ENCODE data around the gene SOCS4. TPM values are rescaled to one million over a fixed set of nuclear protein-coding genes. Genes with fewer than 3 reads are reported as not detected.

SOCS4 gene, protein sequence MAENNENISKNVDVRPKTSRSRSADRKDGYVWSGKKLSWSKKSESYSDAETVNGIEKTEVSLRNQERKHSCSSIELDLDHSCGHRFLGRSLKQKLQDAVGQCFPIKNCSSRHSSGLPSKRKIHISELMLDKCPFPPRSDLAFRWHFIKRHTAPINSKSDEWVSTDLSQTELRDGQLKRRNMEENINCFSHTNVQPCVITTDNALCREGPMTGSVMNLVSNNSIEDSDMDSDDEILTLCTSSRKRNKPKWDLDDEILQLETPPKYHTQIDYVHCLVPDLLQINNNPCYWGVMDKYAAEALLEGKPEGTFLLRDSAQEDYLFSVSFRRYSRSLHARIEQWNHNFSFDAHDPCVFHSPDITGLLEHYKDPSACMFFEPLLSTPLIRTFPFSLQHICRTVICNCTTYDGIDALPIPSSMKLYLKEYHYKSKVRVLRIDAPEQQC
- total RNA-seq: 20.1 and 21.8 TPM in 2 replicates
- long read RNA-seq, full-length matches to known transcripts: 9 of 14 reads
- long read RNA-seq, partial matches to known transcripts: 0 of 14 reads
- long read RNA-seq, other reads (novel, unspliced or antisense): 5 of 14 reads

GRCh38 chr14:55026793-55027561, at the start of gene SOCS4, which contains the start of gene WDHD1:
Gene SOCS4, plus strand, starts transcription at chr14:55027236. Its CDS starts 15,806 bp downstream, at chr14:55043042.
Gene WDHD1, minus strand, starts transcription at chr14:55027099. Its CDS starts 312 bp downstream, at chr14:55026787.
- Mint-ChIP-seq H3K9me3 (ENCODE audit: unreplicated experiment) (no peaks in the 10 kb centered on the region), H3K27ac (ENCODE audit: unreplicated experiment) (peak within 1 kb of the TSS; percentile 93), H3K4me3 (ENCODE audit: unreplicated experiment) (peak within 1 kb of the TSS; percentile 90), H3K36me3 (ENCODE audit: unreplicated experiment) (no peaks in the 10 kb centered on the region), H3K27me3 (ENCODE audit: unreplicated experiment) (no peaks in the 10 kb centered on the region), H3K4me1 (ENCODE audit: unreplicated experiment) (peaks cover 38% of the 10 kb centered on the region)
- peak; percentile 99 for DNase-seq (ENCODE audit: extremely low spot score, unreplicated experiment)
- no peak for TF ChIP-seq CTCF (IDR thresholded peaks at IDR 0.05)

DNA sequence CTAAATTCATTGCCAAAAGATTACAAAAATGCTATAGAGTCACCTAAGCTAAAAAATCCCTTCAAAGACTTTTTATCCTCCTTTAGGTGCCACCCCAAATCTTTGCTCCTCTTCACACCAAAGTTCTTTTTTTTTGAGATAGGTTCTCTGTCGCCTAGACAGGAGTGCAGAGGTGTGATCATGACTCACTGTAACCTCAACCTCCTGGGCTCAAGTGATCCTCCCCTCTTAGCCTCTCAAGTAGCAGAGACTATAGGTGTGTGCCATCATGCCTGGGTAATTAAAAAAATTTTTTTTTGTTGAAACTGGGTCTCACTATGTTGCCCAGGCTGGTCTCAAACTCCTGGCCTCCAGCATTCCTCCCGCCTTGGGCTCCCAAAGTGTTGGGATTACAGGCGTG, 48.0 kb upstream of the SOCS4 start:
- no peaks in the 10 kb centered on the region for H3K36me3 Mint-ChIP-seq (ENCODE audit: unreplicated experiment)
- no peak for TF ChIP-seq CTCF (IDR thresholded peaks at IDR 0.05)
- peaks cover 13% of the 10 kb centered on the region for H3K4me1 Mint-ChIP-seq (ENCODE audit: unreplicated experiment)
- no peak for DNase-seq (ENCODE audit: extremely low spot score, unreplicated experiment)
- no peak overlapping the region for H3K4me3 Mint-ChIP-seq (ENCODE audit: unreplicated experiment)
- H3K9me3 Mint-ChIP-seq (ENCODE audit: unreplicated experiment): no peaks in the 10 kb centered on the region
- no peak overlapping the region for H3K27ac Mint-ChIP-seq (ENCODE audit: unreplicated experiment)
- no peaks in the 10 kb centered on the region for H3K27me3 Mint-ChIP-seq (ENCODE audit: unreplicated experiment)

- Mint-ChIP-seq H3K4me1 (ENCODE audit: unreplicated experiment) (peaks cover 4% of the 10 kb centered on the region), H3K27ac (ENCODE audit: unreplicated experiment) (no peak overlapping the region), H3K27me3 (ENCODE audit: unreplicated experiment) (no peaks in the 10 kb centered on the region), H3K36me3 (ENCODE audit: unreplicated experiment) (peaks cover 2% of the 10 kb centered on the region), H3K9me3 (ENCODE audit: unreplicated experiment) (no peaks in the 10 kb centered on the region), H3K4me3 (ENCODE audit: unreplicated experiment) (no peak overlapping the region)
- DNase-seq (ENCODE audit: extremely low spot score, unreplicated experiment): no peak
- peak; percentile 49 for TF ChIP-seq CTCF (IDR thresholded peaks at IDR 0.05)
Measured at GRCh38 chr14:54981698-54982097, 45.3 kb upstream of the SOCS4 start.

DNA sequence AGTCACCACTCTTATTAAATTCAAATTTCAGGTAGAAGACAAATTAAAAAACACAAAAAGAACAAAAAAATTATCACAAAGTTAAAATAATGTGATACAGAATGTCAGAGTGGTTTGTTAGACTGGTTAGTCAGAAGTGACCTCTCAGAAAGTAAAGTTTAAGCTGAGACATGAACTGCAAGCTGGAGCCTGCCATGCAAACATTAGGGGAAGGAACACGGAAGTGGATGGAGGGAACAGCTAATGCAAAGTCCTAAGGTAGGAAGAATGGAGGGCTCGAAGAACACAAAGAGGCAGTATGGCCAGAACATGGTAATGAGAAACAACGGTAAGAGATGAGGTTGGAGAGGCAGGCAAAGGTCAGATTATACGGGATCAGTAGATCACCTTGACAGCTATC, 41.9 kb upstream of the SOCS4 start:
- peaks cover 4% of the 10 kb centered on the region for H3K36me3 Mint-ChIP-seq (ENCODE audit: unreplicated experiment)
- no peak overlapping the region for H3K27ac Mint-ChIP-seq (ENCODE audit: unreplicated experiment)
- no peak for TF ChIP-seq CTCF (IDR thresholded peaks at IDR 0.05)

DNA sequence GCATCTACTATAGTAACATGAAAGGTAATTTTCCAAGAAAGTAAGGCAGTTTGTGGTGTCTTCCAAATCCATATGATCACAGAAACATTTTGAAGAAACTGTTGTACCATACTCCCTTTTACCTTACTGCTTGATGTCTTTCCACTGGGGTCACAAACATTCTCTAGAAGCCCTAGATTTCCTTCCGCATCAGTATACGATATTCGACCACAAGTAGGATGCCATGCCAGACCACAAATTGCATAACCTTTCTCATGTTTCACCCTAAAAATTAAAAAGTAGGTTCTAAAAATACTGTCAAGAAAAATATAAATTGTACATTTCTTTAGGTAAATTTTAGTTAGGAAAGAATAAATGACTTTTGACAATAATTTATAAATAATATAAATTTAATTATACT, 26.7 kb upstream of the SOCS4 start:
- Mint-ChIP-seq H3K4me3 (ENCODE audit: unreplicated experiment) (no peak overlapping the region), H3K27me3 (ENCODE audit: unreplicated experiment) (no peaks in the 10 kb centered on the region), H3K4me1 (ENCODE audit: unreplicated experiment) (no peaks in the 10 kb centered on the region), H3K36me3 (ENCODE audit: unreplicated experiment) (peaks cover 5% of the 10 kb centered on the region), H3K27ac (ENCODE audit: unreplicated experiment) (no peak overlapping the region), H3K9me3 (ENCODE audit: unreplicated experiment) (no peaks in the 10 kb centered on the region)
- no peak for TF ChIP-seq CTCF (IDR thresholded peaks at IDR 0.05)
- DNase-seq (ENCODE audit: extremely low spot score, unreplicated experiment): no peak

More for the DNA sequence above, 41.9 kb upstream of the SOCS4 start:
- Mint-ChIP-seq H3K4me1 (ENCODE audit: unreplicated experiment) (no peaks in the 10 kb centered on the region), H3K4me3 (ENCODE audit: unreplicated experiment) (no peak overlapping the region), H3K9me3 (ENCODE audit: unreplicated experiment) (no peaks in the 10 kb centered on the region), H3K27me3 (ENCODE audit: unreplicated experiment) (no peaks in the 10 kb centered on the region)
- DNase-seq (ENCODE audit: extremely low spot score, unreplicated experiment): no peak

All from osteocyte (in vitro differentiated cells).